ENCODE data around the gene UBASH3B.
"Not testable (repeated sequence)": the region's sequence is repeated elsewhere in the genome, so short reads cannot be mapped to it uniquely, and the experiment has no call there.

Gene UBASH3B

GRCh38 chr11:122821169-122821568 is 165.6 kb downstream of the UBASH3B start:
- no peak for DNase-seq

GRCh38 chr11:122822241-122822640 is 166.7 kb downstream of the UBASH3B start:
- no peak for DNase-seq

- no peak for DNase-seq
Measured at GRCh38 chr11:122823564-122823963, 168.0 kb downstream of the UBASH3B start.

- not testable (repeated sequence) for DNase-seq
Measured at GRCh38 chr11:122829371-122829770, 173.8 kb downstream of the UBASH3B start.

- not testable (repeated sequence) for DNase-seq
Measured at GRCh38 chr11:122832297-122832696, 176.8 kb downstream of the UBASH3B start.

- no peak for DNase-seq
Measured at GRCh38 chr11:122832721-122833470, 177.4 kb downstream of the UBASH3B start.

GRCh38 chr11:122833846-122834464 is 178.4 kb downstream of the UBASH3B start:
- DNase-seq: no peak

- DNase-seq: no peak
Measured at GRCh38 chr11:122836916-122837315, 181.4 kb downstream of the UBASH3B start.

- DNase-seq: no peak
Measured at GRCh38 chr11:122837528-122838346, 182.2 kb downstream of the UBASH3B start.

- DNase-seq: peak; percentile 70
Measured at GRCh38 chr11:122843281-122844141, 188.0 kb downstream of the UBASH3B start.

GRCh38 chr11:122847466-122847865 is 191.9 kb downstream of the UBASH3B start:
- no peak for DNase-seq

GRCh38 chr11:122848186-122848585 is 192.7 kb downstream of the UBASH3B start:
- no peak for DNase-seq

- DNase-seq: peak; percentile 68
Measured at GRCh38 chr11:122850076-122850631, 194.6 kb downstream of the UBASH3B start.

GRCh38 chr11:122851366-122851966 is 195.9 kb downstream of the UBASH3B start:
- DNase-seq: peak; percentile 60

- DNase-seq: peak; percentile 38
Measured at GRCh38 chr11:122852074-122852795, 196.7 kb downstream of the UBASH3B start.

- DNase-seq: no peak
Measured at GRCh38 chr11:122852796-122853160, 197.3 kb downstream of the UBASH3B start.

GRCh38 chr11:122853261-122853660 is 197.7 kb downstream of the UBASH3B start:
- DNase-seq: no peak

GRCh38 chr11:122853971-122854446 is 198.5 kb downstream of the UBASH3B start:
- peak; percentile 80 for DNase-seq

- no peak for DNase-seq
Measured at GRCh38 chr11:122861631-122862030, 206.1 kb downstream of the UBASH3B start.

GRCh38 chr11:122862091-122862490 is 206.6 kb downstream of the UBASH3B start:
- no peak for DNase-seq

- DNase-seq: not testable (repeated sequence)
Measured at GRCh38 chr11:122863154-122863553, 207.6 kb downstream of the UBASH3B start.
